Sciatic nerve (tissue), 2 donors: Measurements from ENCODE around the gene RETN. TPM values are rescaled to one million over a fixed set of nuclear protein-coding genes. Genes with fewer than 3 reads are reported as not detected.

Experiments
- ATAC-seq: fragments of 200-7000 bp; cut with Tn5 transposase; one replicate; pipeline ENCODE4 v1.9.1; 2020; ENCODE audit warnings: mild to moderate bottlenecking, moderate library complexity
- DNase-seq: peaks from one replicate; pipeline ENCODE4 v3.0.0-alpha.2; 2020; ENCODE audit warnings: low spot score
- intact Hi-C: fragments of 100-400 bp; cut with DNase I; formaldehyde crosslinking; loops from one replicate; pipeline ENCODE4 v1.14.2; 2022
- total RNA-seq: library from RNA; stranded (reverse); fragmentation: NEBNext Ultra II Directional; extraction: Animal tissue kit (Norgen Biotek cat#: 25700); gene quantifications from one replicate; pipeline ENCODE4 v1.2.1, GENCODE V29; 2021
- donor health status: DM: no; HTN: no; CAD: no.
- donor health status: DM: no; HTN: no; CAD: no.

RETN gene, protein sequence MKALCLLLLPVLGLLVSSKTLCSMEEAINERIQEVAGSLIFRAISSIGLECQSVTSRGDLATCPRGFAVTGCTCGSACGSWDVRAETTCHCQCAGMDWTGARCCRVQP
- 1.1 TPM for total RNA-seq

- DNase-seq (no peak), ATAC-seq (no peak)
- intact Hi-C loops = no loop called here
Measured at GRCh38 chr19:7668842-7669241, at the start of gene RETN. Gene RETN, plus strand, starts transcription at chr19:7669049. Its CDS starts 278 bp downstream, at chr19:7669327.

GRCh38 chr19:7619671-7620441, 49.0 kb upstream of the RETN start:
- DNase-seq = no peak
- no peak for ATAC-seq
- intact Hi-C loops = no loop called here

GRCh38 chr19:7620442-7621412, 48.1 kb upstream of the RETN start:
- DNase-seq = no peak
- no peak for ATAC-seq
- intact Hi-C loops = no loop called here

- no peak for ATAC-seq
Measured at GRCh38 chr19:7622933-7623685, 45.7 kb upstream of the RETN start.

DNA sequence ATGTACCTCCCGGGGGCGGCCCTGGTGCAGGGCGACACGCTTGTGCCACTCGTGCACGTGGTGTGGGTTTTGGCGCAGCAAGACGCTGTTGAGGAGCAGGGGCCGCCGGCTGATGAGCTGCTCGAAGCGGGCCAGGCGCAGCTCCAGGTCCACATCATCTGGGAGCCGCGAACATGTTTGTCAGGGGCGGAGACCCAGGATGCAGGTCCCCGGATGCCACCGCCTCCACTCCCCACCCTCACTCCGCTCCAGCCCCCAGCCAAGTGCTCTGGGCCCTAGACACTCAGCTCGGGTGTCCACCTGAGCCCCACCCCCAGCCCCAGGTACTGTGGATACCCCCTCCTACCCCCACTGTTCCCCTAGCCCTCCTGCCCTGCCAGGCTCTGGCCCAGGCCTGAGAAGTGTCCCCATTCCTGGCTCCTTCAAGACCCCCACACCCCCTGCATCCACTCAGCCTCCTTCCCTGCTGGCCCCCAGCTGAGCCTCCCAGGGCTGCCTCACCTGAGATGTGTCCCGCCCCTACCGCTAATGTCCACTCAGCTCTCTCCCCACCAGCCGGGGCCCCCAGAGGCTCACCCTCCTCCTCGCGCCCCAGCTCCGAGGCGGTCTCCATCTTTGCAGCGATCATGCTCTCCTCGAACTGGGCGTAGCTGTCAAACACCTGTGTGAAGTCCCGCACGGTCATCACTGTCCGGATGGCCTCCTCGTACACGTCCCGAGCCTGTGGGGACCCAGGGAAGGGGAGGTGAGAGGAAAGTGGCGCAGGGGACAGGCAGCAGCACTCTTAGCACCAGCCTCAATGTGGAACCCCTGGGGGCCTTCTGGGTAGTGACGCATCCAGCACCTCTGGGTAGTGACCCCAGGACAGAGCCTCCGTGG, 44.9 kb upstream of the RETN start:
- ATAC-seq (no peak), DNase-seq (no peak)
- intact Hi-C loops = no loop called here

More at GRCh38 chr19:7622933-7623685, 45.7 kb upstream of the RETN start:
- DNase-seq = no peak
- intact Hi-C loops = no loop called here

DNA sequence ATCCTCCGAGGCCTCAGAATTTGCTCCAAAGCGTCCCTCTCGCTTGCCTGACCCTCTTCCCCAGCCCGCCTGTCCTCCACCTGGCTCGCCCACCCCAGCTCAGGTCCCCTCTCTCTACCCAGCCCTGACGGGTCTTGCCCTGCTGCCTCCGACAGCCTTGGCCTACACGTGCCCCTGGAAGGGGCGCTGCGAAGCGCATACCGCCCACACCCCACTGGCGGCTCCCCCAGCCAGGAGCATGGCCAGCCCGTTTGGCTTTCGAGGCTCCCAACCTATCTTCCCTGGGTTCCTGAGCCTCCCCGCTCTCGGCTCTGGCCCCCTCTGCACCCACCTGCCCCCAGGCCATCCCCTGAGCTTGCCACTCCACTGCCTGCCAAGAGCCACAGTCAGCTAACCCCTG, 44.0 kb upstream of the RETN start:
- no peak for ATAC-seq
- intact Hi-C loops = no loop called here
- DNase-seq = no peak

DNA sequence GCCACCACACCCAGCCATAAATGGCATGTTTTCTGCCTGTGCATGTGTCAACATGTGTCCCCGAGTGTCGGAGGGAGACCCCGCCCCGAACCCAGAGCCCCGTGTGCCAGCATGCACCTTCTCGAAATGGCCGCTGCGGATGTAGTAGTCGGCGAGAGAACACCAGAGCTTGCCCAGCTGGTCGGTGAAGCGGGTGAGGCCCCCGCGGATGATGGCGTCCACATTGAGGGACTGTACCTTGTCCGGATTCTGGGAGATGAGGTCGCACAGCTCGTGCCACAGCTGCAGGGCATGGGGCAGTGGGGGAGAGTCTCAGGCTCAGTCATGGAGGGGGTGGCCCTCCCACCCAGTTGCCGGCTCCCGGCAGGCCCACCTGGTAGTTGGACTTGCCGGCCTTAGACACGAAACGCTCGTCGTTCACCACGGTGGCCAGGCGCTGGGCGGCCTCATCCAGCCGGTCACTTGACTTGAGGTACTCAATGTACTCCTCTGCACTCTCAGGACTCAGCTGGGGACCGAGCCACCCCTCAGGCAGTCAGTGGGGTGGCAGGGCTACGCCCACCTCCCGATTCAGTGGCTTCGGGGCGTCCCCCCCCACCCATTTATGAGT, 43.0 kb upstream of the RETN start:
- intact Hi-C loops = no loop called here
- DNase-seq (no peak), ATAC-seq (no peak)

DNA sequence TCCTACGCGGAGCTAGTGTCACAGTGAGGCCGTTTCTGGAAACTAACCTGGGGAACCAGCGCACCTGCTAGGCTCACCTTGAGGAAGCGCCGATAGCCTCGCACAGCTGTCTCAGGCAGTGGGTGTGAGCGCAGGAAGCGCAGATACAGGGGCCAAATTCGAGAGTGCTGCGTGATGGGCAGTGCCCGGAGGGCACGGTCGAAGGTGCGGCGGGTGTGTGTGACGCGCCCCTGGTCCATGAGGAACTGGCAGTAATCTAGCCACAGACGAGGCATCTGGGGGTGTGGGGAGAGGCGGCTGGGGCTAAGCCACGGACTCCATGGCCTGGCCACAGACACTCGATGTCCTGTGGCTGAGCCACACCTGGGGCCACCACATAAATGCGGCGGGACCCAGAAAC, 41.7 kb upstream of the RETN start:
- no peak for ATAC-seq
- intact Hi-C loops = no loop called here
- no peak for DNase-seq

DNA sequence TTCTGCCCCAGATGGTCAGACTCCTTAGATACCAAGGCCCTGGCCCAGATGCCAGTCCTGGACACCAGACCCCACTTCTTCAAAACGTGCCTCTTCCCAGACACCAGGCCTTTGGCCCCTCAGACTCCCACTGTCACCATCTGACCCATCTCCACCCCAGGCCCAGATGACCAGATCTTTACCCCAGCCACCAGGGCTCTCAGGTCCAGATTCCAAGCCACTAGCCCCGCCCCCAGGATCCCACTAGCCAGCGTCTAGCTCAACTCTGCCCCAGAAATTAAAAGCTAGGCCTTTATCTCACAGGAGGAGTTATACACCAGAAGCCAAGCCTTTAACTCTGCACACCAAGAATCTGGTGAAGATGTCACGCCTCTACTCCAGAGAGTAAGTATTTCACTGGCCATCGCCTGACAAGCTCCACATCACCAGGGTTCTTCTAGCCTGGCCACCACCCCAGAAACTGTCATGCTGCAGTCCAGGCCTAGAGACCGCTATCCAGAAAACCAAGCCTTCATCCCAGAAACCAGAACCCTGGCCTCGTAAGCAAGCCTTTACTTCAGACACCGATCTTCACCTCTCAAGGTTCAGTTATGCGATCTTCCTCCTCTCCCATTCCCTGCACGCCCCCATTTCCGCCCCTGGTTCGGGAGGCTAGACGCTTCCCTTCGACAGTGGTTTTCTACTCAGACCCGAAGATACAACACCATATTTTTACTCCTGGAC, 40.1 kb upstream of the RETN start:
- ATAC-seq (no peak), DNase-seq (no peak)
- intact Hi-C loops = no loop called here

DNA sequence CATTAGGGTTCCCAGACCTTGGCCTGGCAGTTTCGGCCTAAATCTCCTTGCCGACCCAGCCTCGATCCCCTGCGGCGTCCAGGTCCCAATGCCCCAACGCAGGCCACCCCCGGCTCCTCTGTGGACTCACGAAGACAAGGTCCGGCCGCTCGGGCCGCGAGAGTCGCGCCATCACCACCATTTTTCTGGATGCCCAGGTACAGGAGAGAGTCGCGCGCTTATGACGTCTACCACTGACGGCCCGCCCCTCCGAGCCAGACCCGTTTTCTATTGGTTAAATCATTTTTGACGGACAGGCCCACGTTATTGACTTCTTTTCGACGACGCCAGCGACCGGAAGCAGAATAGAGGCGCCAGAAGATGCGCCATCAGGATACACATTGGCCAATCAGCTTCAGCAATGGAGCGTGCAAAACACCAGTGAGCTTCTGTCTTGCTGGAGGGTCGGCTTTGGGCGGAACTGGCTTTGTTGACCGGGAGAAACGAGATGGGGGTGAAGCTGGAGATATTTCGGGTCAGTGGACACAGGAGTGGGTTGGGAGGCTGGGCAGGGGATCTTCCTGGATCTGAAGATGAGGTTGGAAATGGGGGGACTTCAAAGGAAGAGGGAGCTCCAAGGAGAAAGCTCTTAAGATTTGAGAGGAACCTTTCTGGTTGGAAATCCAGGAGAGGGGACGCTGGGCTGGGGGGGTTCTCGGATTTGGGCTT, 39.3 kb upstream of the RETN start, which contains the start of the genes PET100 and XAB2:
Gene PET100 (plus strand): TSS at position 447 of the 708 bp plus-strand sequence. CDS start 41 bp downstream, at position 488.
Gene XAB2 (minus strand): TSS at position 199 of the 708 bp plus-strand sequence. CDS start 18 bp downstream, at position 181.
- intact Hi-C loops = no loop called here
- DNase-seq = peak; percentile 97
- peak; percentile 99 for ATAC-seq

- intact Hi-C loops = no loop called here
- DNase-seq = no peak
- no peak for ATAC-seq
Measured at GRCh38 chr19:7631577-7631976, 37.3 kb upstream of the RETN start.

DNA sequence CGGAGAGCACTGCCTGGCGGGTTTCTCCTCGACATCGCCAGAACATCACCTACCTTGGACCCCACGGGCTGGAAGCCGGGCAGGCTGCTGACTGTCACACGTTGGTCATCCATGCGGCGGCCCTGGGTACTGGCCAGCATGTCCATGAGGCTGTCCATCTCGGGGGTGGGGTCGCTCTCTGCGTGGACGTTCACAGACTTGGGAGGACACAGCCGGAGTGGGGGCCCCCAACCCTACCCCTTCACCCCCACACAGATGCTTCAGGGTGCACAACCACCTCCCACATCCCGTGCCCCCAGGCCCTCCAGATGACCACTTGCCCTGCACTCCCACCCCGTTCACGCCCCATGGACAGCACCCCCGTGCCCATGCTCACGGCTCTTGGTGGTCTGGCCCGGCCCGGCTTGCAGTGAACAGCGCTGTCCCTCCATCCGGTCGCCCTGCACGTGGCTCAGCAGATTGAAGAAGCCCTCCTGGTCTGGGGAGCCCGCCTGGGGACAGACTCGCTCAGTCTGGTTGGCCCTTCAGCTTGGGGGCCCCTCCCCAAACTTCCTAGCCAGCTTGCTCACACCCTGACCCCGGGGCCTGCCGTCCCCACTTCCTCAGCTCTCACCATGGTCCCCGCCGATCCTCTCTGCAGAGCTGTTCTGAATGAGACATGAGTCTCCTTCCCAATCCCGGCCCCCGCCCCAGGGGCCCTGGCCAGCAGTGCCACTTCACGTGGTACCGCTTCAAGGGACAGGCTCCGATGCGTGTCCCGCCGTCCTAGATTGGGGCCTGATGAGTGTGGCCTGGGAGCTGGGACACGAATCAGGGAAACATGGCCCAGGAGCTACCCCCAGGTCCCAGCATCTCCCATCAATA, 36.3 kb upstream of the RETN start:
- DNase-seq = no peak
- no peak for ATAC-seq
- intact Hi-C loops = no loop called here

GRCh38 chr19:7633698-7634097, 35.2 kb upstream of the RETN start, which contains the start of gene PCP2:
Gene PCP2, minus strand, starts transcription at chr19:7633719. Its CDS starts 262 bp downstream, at chr19:7633457.
- intact Hi-C loops = no loop called here
- no peak for ATAC-seq
- DNase-seq = no peak

DNA sequence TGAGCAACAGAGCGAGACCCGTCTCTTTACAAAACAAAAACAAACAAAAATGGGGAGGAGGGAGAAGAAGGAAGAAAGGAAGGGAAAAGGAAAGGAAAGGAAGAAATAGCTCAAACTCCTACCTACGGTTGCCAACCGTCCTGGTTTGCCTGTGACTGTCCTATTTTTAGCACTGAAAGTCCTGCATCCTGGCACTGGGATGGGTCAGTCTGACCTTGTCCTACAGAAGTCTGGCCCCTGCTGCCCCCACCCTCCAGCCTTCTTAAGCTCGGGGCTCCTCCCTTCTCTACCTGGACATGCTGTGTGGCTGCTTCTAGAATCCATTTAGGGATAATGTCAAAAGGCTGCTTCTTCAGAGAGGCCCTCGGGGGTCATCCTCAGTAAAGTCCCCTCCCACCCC, 33.2 kb upstream of the RETN start:
- ATAC-seq (no peak), DNase-seq (no peak)
- intact Hi-C loops = no loop called here

DNA sequence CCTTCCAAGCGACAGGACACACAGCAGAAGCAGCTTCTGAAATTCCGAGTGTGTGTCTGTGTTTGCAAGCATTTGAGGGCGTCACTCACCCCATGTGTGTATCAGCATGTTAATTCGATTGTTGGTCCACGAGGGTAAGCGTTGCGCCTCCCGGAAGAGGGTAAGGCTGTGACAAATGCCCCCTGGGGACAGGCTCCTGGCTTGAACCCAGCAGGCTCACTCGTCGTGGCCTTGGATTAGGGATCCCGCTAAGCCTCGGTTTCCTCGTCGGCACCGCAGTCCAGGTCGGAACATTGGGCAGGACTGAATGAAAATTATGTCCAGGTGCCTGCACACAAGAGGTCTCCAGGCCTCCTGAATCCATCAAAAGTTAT, 32.5 kb upstream of the RETN start:
- DNase-seq (no peak), ATAC-seq (no peak)
- intact Hi-C loops = no loop called here
